HepG2 (cell line): ENCODE data around the gene AQP5. TPM values are rescaled to one million over a fixed set of nuclear protein-coding genes. Genes with fewer than 3 reads are reported as not detected.

Experiments
- ATAC-seq: fragments of 200-7000 bp; cut with Tn5 transposase; 3 replicates; pipeline ENCODE4 v1.9.1; 2020; ENCODE audit warnings: mild to moderate bottlenecking, moderate library complexity
- BruUV-seq: library from RNA; stranded (reverse); fragments of 400-500 nt; replicated peaks from 2 replicates; lab custom pipeline; 2021; lab: Mats Ljungman, UMichigan
- CTCF ChIA-PET: fragments of 300-600 bp; formaldehyde crosslinking; extraction: SDS; loops from one replicate; lab custom pipeline; 2021; ENCODE audit warnings: low total read pairs, inconsistent platforms, low intra/inter-chr PET ratio; lab: Yijun Ruan, JAX
- POLR2A ChIA-PET: fragments of 350-600 bp; sonication (Branson Sonifier 250); formaldehyde crosslinking; loops from one replicate; lab custom pipeline; 2020; ENCODE audit warnings: antibody characterized with exemption, inconsistent platforms; lab: Yijun Ruan, JAX
- DNase-seq: peaks from one replicate; pipeline ENCODE4 v3.0.0-alpha.2; 2015; ENCODE audit warnings: low spot score
- FAIRE-seq: peaks from 3 replicates; lab custom pipeline; 2011; peaks lifted over from hg19 to GRCh38; lab: Jason Lieb, UNC
- H2AFZ ChIP-seq: one replicate; pipeline ENCODE4 v1.6.1; 2011; ENCODE audit warnings: low read length, inconsistent platforms
- H3K27ac ChIP-seq: fragments of 300-600 bp; 3 replicates; pipeline ENCODE4 v1.8.0; 2011; ENCODE audit warnings: mixed run types, mild to moderate bottlenecking, mixed read lengths, low read length, inconsistent platforms; ENCODE audit not compliant: insufficient read depth; ENCODE audit errors: extremely low read length
- H3K27me3 ChIP-seq, 2 experiments: fragments of 200-600 bp in 1 of 2; 2 replicates in 1 of 2; 3 replicates in 1 of 2; pipeline versions ENCODE4 v1.6.0 to v1.8.0; 2011; ENCODE audit warnings: low read length in 2 of 2, mild to moderate bottlenecking in 2 of 2, moderate library complexity in 2 of 2, inconsistent platforms in 1 of 2; ENCODE audit not compliant: insufficient read depth in 2 of 2, control insufficient read depth in 1 of 2
- H3K36me3 ChIP-seq, 2 experiments: fragments of 200-600 bp in 1 of 2; replicated peaks in 1 of 2; 2 replicates in 1 of 2; 3 replicates in 1 of 2; pipeline versions ENCODE4 v1.5.1 to v1.8.0; 2011; ENCODE audit warnings: low read length in 2 of 2, inconsistent platforms in 1 of 2; ENCODE audit not compliant: insufficient read depth in 2 of 2, control insufficient read depth in 1 of 2
- H3K4me1 ChIP-seq: 2 replicates; pipeline ENCODE4 v1.5.1; 2012; ENCODE audit warnings: low read length, inconsistent platforms; ENCODE audit not compliant: insufficient read depth
- H3K4me2 ChIP-seq: 2 replicates; pipeline ENCODE4 v1.6.0; 2011; ENCODE audit warnings: low read depth, low read length, inconsistent platforms
- H3K4me3 ChIP-seq, 3 experiments: fragments of 200-600 bp in 1 of 3; sonication (generic), shearing (Covaris generic) in 1 of 3; replicated peaks in 1 of 3; 2 replicates each; pipeline ENCODE4 v1.5.1; 2011 to 2016; ENCODE audit warnings: low read length in 3 of 3, inconsistent platforms in 2 of 3, low read depth in 2 of 3, mild to moderate bottlenecking in 2 of 3, control low read depth in 1 of 3, mixed read lengths in 1 of 3; ENCODE audit not compliant: insufficient read depth in 1 of 3
- H3K79me2 ChIP-seq: one replicate; pipeline ENCODE4 v1.6.1; 2011; ENCODE audit warnings: low read length, inconsistent platforms; ENCODE audit not compliant: insufficient read depth
- H3K9ac ChIP-seq: 2 replicates; pipeline ENCODE4 v1.6.0; 2011; ENCODE audit warnings: mild to moderate bottlenecking, low read depth, low read length, inconsistent platforms; ENCODE audit not compliant: insufficient read depth
- H3K9me3 ChIP-seq: 2 replicates; pipeline ENCODE4 v1.5.1; 2012; ENCODE audit warnings: mild to moderate bottlenecking, low read length
- H4K20me1 ChIP-seq: 2 replicates; pipeline ENCODE4 v1.6.0; 2011; ENCODE audit warnings: inconsistent platforms, mild to moderate bottlenecking, low read length, moderate library complexity; ENCODE audit not compliant: insufficient read depth
- MNT ChIP-seq: fragments of 450-650 bp; IDR thresholded peaks from 2 replicates; pipeline ENCODE4 v1.6.1; 2016
- PATZ1 ChIP-seq: sonication (generic); formaldehyde crosslinking; IDR thresholded peaks from 2 replicates; pipeline ENCODE4 v1.4.0; 2020; ENCODE audit warnings: missing genetic modification reagents
- SP1 ChIP-seq, 2 experiments: fragments of 450-650 bp in 1 of 2; sonication (generic) in 1 of 2; formaldehyde crosslinking in 1 of 2; IDR thresholded peaks; 2 replicates each; pipeline versions ENCODE4 v1.4.0 to v1.6.1; 2016 to 2020; ENCODE audit warnings: missing genetic modification reagents in 1 of 2
- ZBTB37 ChIP-seq: sonication (generic); formaldehyde crosslinking; IDR thresholded peaks from 2 replicates; pipeline ENCODE4 v1.4.0; 2020; ENCODE audit warnings: mild to moderate bottlenecking, missing genetic modification reagents
- WGBS: methylation state at CpG from one replicate; pipeline ENCODE4 v1.1.6; 2017; ENCODE audit warnings: low lambda C conversion rate; 5-methylcytosine and 5-hydroxymethylcytosine counted together
- in situ Hi-C: cut with HindIII; loops from 2 replicates; pipeline ENCODE4 v1.10.0; 2017; ENCODE audit warnings: low pct_unique_long_range_greater_than_20kb; ENCODE audit not compliant: extremely low pct_ligation_motif_present
- intact Hi-C: fragments of 100-400 bp; cut with micrococcal nuclease; formaldehyde crosslinking; loops from one replicate; pipeline ENCODE4 v1.10.0; 2022; ENCODE audit not compliant: unreplicated experiment
- polyA plus RNA-seq, 8 experiments: library from polyadenylated mRNA; depleted of rRNA in 3 of 8; stranded (reverse) in 7 of 8; unstranded in 1 of 8; fragments of >200 nt; fragmentation: Illumina TruSeq in 4 of 8; extraction: Trizol in 4 of 8; gene quantifications; 2 replicates each; pipeline versions ENCODE4 v1.2.1 to v1.2.3, GENCODE V29; 2011 to 2016; ENCODE audit warnings: low read depth in 4 of 8, missing spikeins in 1 of 8, mixed read lengths in 1 of 8; ENCODE audit not compliant: insufficient read depth in 1 of 8
- total RNA-seq, 5 experiments: library from RNA; depleted of rRNA; stranded (reverse); fragments of >200 nt; fragmentation: Illumina TruSeq; extraction: Trizol; gene quantifications; 2 replicates each; pipeline ENCODE4 v1.2.3, GENCODE V29; 2016; ENCODE audit warnings: low read depth in 1 of 5

Gene AQP5
- total and polyA plus RNA-seq, 2 of the 13 experiments (the other 11 are each of a cell fraction or from before 2014, with no cell fraction given), result not detected

- no peak overlapping the region for H3K27ac ChIP-seq
- no peaks in the 10 kb centered on the region for H4K20me1 ChIP-seq
- TF ChIP-seq ZBTB37 (CRISPR knock-in tag) (no peak), MNT (0 out of 2 replicates have a peak, but pooled peaks have one; percentile 19), SP1 (IDR thresholded peaks at IDR 0.05) (no peak), SP1 (CRISPR knock-in tag; IDR thresholded peaks at IDR 0.05) (no peak), PATZ1 (CRISPR knock-in tag) (no peak)
- no peak for ATAC-seq
- no peaks in the 10 kb centered on the region for H3K36me3 ChIP-seq
- peaks cover 4 to 28% of the 10 kb centered on the region in 2 experiments; a peak in 3 of 5 replicates for H3K27me3 ChIP-seq
- ChIA-PET POLR2A (no interaction called here), CTCF (no interaction called here)
- no peaks in the 10 kb centered on the region for H3K9me3 ChIP-seq
- no peak overlapping the region for H3K9ac ChIP-seq
- intact Hi-C loops (no loop called here), in situ Hi-C loops (no loop called here)
- H2AFZ ChIP-seq, result no peak overlapping the region
- H3K4me1 ChIP-seq, result peaks cover 9% of the 10 kb centered on the region; the same call in 1 of the 2 replicates
- H3K4me3 ChIP-seq, result no peak overlapping the region
- no peak overlapping the region for H3K4me2 ChIP-seq
- FAIRE-seq, result no peak
- WGBS, result 32% methylated on average over 11 of the region's 16 CpGs
- DNase-seq, result no peak
- no TSS peak for BruUV-seq
- H3K79me2 ChIP-seq, result no peaks in the 10 kb centered on the region
These were observed 49.1 kb upstream of the AQP5 start for GRCh38 chr12:49912345-49913255.
